Measurements from ENCODE around the gene AQP2. TPM values are rescaled to one million over a fixed set of nuclear protein-coding genes. Genes with fewer than 3 reads are reported as not detected.

Gene AQP2
- total and polyA plus RNA-seq, 2 experiments from 2014 or later: 0.07 TPM; not detected in 1

GRCh38 chr12:49980501-49981349 is 30.2 kb downstream of the AQP2 start:
- Histone ChIP-seq H3K27ac (ENCODE audit: low read depth) (no peak overlapping the region), H3K4me1 (ENCODE audit: insufficient read depth) (peaks cover 18% of the 10 kb centered on the region; the same call in 1 of the 2 replicates), H3K4me2 (no peak overlapping the region), H3K27me3 (ENCODE audit: insufficient read depth) (no peaks in the 10 kb centered on the region), H4K20me1 (replicated peaks; ENCODE audit: insufficient read depth) (no peaks in the 10 kb centered on the region; the same call in 1 of the 2 replicates), H3K4me3 (no peak overlapping the region), H3K9me2 (ENCODE audit: insufficient read depth) (no peaks in the 10 kb centered on the region), H3K79me2 (replicated peaks; ENCODE audit: insufficient read depth) (no peaks in the 10 kb centered on the region), H3K36me3 (ENCODE audit: insufficient read depth) (no peaks in the 10 kb centered on the region), H3F3A (replicated peaks; ENCODE audit: low read depth) (no peaks in the 10 kb centered on the region; the same call in 1 of the 2 replicates), H2AFZ (no peak overlapping the region)
- Mint-ChIP-seq H3K36me3 (ENCODE audit: low read depth) (no peaks in the 10 kb centered on the region), H3K4me3 (no peak overlapping the region), H3K27me3 (ENCODE audit: insufficient read depth, low read depth, poor library complexity) (peaks cover 7% of the 10 kb centered on the region), H3K4me1 (peaks cover 42% of the 10 kb centered on the region), H3K27ac (no peak overlapping the region), H3K9me3 (no peaks in the 10 kb centered on the region)
- DNase-seq (ENCODE audit: low spot score) (no peak), ATAC-seq (no peak)
- no peak for TF ChIP-seq REST (IDR thresholded peaks at IDR 0.05; ENCODE audit: unreplicated experiment)
- no peak for TF ChIP-seq ETS1 (IDR thresholded peaks at IDR 0.05)
- no peak for TF ChIP-seq POLR2AphosphoS5 (IDR thresholded peaks at IDR 0.05; ENCODE audit: low read depth)
- TF ChIP-seq ZNF114 (CRISPR knock-in tag; IDR thresholded peaks at IDR 0.05): no peak
- TF ChIP-seq CTCF (conservative IDR thresholded peaks at IDR 0.05; ENCODE audit: low read depth in 2 of 2): no peak
- TF ChIP-seq STAT1 (IDR thresholded peaks at IDR 0.05; ENCODE audit: unreplicated experiment): no peak
- TF ChIP-seq EZH2phosphoT487 (IDR thresholded peaks at IDR 0.05; ENCODE audit: unreplicated experiment): no peak
- no peak for TF ChIP-seq JUNB (IDR thresholded peaks at IDR 0.05; ENCODE audit: unreplicated experiment)
- TF ChIP-seq NANOG (IDR thresholded peaks at IDR 0.05; ENCODE audit: borderline replicate concordance): no peak
- TF ChIP-seq ZNF331 (CRISPR knock-in tag; IDR thresholded peaks at IDR 0.05; ENCODE audit: low read depth): no peak
- no peak for TF ChIP-seq CREB1 (CRISPR knock-in tag; IDR thresholded peaks at IDR 0.05; ENCODE audit: low read depth)
- TF ChIP-seq ZNF462 (CRISPR knock-in tag; IDR thresholded peaks at IDR 0.05): no peak

Measured in GM23338 (cell line).